NCI-H2196 treated with DMSO at 0.1 percent for 48 hours (cell line): ENCODE results near the gene IGFL3.
A peak's percentile ranks its signal among the peaks of the same experiment; 100 is the strongest.
"Not testable (repeated sequence)": the region's sequence is repeated elsewhere in the genome, so short reads cannot be mapped to it uniquely, and the experiment has no call there.

Experiments used
- DNase-seq: peaks from one replicate; lab custom pipeline; 2025; ENCODE audit not compliant: unreplicated experiment; lab: John Stamatoyannopoulos, UW

The IGFL3 gene

DNA sequence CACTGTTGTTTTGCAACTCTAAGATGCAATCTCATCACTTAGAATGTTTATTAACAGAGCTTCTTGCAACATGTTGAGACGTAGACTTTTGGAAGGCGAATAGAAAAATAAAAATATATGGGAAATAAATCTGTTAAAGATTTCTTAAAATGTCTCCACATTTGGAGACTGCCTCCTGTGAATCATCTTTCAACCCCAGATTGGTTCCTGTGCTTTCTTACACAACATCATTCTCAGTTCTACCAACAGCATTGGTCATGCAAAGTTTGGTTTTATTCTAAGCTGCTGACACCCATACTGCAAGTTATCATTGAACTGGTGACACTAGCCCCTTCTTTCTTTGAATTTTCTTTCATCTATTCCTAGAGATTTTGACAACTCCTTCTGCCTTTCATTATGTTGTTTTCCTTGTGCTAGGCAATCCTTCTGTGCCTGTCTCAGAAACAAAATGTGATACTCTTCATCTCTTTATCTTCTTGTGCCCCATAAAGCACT is 1.6 kb upstream of the IGFL3 start:
- DNase-seq, result no peak

DNA sequence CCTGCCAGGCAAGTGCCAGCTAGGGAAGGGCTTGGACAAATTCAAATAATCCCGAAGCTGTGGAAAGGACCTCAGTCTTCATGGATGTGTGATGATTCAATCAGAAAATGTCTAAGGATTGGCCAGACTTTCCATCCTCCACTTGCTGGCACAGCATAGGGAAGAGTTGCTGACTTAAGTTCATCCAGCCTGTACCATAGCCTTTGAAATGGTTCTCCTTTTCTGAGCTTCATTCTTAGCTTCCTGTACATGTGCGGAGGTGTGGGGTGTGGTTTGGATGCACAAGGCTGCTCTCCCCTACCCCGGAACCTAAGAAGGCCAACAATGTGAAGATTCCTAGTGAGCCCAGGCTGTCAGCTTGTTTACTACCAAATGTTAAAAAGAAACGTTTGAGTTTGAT is 959 bp upstream of the IGFL3 start:
- DNase-seq, result no peak

DNA sequence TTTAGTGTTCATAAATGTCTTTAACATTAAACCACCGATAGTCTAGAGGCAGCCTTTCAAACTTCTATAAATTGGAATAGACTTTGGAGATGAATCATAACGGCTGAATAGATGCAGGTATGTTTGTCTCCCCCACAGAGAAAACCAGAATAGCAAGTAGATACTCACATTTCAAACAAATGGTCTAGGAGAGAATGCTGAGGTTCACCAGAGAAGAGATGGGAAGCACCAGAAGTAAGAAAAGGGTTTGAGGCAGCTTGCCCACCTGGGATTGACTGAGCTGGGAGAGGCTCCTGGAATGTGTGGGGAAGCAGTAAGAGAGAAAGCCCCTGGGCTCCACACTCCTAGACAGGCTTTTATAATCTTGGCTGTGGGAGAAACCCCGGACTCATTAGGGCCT is 6.4 kb downstream of the IGFL3 start:
- no peak for DNase-seq

DNA sequence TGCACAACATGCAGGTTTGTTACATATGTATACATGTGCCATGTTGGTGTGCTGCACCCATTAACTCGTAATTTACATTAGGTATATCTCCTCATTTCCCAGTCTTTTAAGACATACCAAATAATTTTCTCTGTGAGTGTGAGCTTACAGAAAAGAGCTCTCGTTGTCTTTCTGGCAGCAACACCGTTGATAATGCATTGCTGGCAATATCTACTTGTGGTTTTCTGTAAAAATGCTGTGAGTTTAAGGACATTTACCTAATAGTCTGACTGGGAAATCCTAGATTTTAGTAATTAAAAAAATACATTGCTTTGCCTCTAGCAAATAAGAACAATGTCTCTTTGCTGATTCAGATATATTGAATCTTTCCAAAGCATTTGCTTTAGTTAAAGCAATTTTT is 8.4 kb downstream of the IGFL3 start:
- no peak for DNase-seq

DNA sequence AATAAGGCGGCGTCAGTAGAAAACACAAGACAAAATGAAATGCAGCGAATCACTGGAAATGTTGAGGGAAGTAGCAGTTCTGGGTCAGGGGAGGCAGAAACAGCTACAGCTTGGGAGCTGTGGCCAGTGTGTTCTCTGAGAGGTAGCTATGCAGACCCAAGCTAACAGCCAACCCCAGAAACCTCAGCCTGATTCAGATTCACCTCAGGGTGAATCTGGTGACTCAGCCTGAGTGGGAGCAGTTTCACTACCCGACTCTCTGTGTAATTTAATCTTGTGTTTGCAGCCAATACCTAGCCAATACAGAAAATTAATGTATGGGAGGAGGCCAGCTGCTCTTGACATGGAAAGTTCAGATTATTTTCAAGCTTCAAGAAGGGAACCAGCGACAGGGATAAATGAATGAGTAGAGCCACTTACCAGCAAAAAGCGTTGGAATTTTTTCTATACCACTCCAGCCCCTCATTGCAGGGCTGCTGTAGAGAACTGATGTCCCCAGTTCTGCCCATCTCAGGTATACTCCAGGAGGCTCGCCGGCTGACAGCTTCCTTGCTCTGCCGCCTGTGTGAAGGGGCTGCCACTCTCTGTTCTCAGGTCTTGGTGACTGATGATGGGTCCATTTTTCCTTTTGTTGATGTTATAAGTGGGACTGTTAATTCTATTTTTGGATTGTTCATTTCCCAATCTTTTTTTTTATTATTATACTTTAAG is 8.9 kb downstream of the IGFL3 start:
- DNase-seq, result peak; percentile 13

DNA sequence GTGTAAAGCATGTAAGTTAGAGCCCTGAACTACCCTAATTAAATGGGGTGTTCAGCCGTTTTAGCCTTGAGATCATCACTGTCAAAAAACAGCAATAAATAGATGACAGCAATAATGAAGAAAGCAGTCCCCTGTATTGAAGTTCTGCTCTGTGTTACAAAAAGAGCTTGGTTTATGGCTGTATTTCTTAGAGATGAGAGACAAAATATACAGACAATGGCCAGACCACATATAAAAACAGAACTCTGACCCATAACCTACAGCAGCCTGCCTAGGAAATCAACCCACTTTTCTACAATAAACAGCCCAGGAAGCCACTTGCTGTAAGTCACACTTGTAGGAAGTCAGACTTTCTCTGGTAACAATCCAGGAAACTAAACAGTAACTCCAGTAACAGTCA is 10.8 kb downstream of the IGFL3 start:
- no peak for DNase-seq

DNA sequence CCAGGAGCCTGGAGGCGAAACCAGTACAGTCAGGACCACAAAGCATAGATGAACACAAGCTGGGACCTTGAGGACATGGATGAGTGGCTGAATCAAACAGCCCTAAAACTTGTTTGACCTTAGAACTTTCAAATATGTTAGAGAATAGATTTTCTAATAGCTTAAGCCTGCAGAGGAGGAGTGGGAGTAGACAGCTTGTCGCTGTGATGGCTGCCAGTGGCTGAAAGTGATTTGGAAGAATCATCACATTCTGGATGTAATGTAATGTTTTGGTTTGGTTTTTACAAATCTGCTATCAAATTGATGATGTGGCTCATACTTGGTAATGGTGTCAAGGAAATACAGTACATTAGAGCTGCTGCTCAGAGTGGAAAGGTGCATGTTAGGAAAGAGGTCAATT is 12.0 kb downstream of the IGFL3 start:
- DNase-seq, result no peak

DNA sequence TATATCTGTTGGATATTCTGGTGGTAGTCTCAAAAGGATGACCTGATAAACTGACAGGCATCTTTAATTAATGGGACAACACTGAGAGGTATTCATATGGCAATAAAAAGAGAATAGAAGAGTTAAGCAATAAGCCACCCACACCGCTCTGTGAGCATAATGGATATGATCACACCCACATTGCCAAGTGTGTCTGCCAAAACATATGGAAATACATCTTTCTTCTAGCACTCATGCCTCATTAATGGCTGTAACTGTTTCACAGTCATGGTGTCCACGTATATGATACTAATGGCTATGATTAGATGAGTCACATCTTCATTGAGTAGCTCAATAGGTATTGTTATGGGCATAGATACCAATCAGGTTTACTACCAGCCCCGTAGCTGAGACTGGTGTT is 13.1 kb downstream of the IGFL3 start:
- no peak for DNase-seq

DNA sequence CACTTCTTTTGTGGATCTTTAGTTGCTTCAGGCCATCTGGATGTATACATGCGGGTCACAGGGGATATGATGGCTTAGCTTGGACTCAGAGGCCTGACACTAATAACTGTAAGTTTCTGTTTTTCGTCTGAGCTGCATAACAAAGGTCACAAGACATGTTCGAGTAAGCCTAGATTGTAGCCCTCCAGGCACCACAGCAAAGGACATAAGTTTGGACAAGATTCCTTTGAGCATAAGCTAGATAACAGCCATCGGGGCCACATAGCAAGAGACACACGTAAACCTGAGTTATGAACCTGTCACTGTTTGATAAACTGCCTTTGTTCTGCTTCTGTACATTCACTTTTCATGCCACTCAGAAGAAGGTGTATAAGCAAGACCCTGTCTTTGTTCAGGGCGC is 14.6 kb downstream of the IGFL3 start:
- DNase-seq, result no peak

DNA sequence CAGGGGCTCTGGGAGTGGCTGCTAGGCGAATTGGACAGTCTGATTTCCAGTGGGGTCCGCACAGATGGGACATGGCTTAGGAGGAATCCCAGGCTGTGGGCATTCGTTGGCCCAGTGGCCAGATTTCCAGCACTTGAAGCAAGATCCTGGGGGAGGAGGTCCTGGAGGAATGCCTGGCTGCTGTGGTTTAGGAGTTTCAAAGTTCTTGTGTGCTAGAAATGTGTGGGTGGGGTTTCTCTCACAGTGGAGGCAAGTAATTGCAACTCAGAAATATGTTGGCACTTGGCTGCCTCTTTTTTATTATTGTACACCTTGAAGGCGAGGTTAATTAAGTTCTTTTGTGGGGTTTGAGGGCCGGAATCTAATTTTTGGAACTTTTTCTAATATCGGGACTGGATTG is 17.1 kb downstream of the IGFL3 start:
- no peak for DNase-seq

DNA sequence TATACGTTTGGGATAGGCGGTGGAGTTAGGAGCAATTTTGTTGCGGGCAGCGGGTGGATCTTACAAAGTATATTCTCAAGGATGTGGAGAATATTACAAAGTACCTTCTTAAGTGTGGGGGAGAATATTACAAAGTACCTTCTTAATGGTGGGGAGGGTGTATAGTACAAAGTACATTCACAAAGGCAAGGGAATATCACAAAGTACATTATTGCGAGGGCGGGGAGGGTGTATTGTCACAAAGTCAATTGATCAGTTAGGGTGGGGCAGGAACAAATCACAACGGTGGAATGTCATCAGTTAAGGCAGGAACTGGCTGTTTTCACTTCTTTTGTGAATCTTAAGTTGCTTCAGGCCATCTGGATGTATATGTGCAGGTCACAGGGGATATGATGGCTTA is 22.2 kb downstream of the IGFL3 start:
- DNase-seq, result not testable (repeated sequence)

DNA sequence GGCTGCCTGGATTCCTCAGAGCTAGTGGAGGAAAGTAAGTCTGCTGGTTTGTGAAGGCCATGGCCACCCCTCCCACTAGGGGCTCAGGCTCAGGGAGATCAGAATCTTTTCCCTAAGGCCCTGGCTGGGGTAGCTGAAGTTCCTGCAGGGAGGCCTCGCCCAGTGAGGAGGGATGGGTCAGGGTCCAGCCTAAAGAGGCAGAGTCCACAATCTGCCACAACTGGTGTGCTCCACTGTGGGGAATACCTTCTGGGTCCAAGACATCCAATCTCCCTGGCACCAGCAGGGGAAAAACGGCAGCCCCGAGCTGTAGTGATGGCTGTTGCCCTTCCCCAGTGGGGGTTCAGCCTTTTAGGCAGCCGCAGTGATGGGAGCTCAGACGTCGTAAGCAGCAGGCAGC is 23.2 kb downstream of the IGFL3 start:
- no peak for DNase-seq

DNA sequence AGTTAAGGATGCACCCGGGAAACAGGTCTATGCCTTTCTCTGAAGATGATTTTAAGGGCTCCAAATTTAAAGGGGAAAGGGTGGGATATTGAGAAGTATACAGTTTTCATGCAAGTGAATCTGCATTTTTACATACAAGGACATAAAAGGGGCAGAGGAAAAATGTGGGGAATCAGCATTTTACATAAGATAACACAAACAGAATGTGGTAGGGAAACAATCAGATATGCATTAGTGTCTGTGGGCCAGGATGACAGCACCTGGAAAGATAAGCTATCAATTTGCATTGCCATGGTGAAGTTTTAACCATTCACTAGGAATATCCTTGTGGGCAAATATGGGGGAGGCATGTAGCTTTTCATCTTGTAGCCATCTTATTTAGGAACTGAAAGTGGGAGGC is 24.1 kb downstream of the IGFL3 start:
- no peak for DNase-seq

DNA sequence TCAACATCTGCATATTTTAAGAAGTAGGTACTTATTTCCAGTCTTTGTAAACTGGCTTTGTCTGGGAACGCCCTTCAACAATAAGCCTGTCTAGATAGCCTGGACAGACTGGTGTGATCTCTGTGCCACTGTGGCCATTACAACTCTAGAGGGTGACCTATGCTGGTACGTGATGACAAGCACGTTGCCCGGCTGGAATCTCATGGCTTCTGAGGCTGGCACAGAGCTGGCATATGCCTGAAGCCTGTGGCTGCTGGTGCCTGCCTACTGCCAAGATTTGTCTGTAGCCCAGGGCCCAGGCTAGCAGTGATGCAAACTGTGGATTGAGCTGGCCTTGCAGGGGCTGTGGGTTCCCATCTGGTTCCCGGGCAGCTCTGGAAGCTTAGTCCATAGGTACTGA is 34.0 kb downstream of the IGFL3 start:
- no peak for DNase-seq

DNA sequence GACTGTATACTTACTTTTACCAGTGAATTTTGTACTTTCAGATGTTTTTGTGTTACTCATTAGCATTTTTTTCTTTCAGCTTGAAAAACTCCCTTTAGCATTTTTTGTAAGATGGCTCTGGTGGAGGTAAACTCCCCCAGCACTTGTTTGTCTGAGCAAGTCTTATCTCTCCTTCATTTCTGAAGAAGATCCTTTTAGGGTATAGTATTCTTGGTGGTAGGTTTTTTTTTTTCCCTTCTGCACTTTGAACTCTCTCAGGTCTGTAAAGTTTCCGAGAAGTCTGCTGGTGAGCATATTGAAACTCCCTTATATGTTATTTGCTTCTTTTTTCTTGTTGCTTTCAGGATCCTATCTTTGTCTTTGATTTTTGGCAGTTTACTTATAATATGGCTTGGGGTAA is 35.1 kb downstream of the IGFL3 start:
- no peak for DNase-seq

DNA sequence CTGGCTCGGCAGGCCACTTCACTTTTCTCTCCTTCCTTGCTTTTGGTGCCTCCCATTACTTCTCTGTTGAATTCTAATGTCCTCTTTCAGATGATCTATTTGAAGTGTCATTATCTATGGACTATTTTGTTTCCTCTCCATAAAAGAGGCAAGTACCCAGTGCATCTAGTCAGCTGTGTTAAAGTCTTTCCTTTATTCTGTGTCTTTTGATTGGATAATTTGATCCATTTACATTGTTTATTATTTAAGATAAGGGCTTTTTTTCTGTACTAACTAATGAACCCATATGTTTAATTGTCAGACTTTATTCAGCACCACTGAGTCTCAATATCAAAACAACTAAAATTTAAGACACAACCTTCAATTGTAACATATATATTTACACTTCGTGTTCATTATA is 36.4 kb downstream of the IGFL3 start:
- no peak for DNase-seq

DNA sequence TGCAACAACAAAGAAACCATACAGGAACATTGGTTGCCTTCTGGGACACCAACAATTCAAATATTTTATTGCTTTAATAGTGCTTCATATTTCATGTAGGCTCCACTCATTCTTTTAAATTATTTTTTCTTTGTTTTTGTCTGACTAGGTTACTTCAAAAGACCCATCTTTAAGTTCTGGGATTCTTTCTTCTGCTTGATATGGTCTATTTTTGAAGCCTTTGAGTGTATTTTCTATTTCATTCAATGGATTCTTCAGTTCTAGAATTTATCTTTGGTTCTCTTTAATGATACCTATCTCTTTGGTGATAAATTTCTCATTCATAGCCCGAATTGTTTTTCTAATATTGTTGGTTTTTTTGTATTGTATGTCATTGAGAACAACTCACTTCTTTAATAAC is 38.6 kb downstream of the IGFL3 start:
- no peak for DNase-seq

DNA sequence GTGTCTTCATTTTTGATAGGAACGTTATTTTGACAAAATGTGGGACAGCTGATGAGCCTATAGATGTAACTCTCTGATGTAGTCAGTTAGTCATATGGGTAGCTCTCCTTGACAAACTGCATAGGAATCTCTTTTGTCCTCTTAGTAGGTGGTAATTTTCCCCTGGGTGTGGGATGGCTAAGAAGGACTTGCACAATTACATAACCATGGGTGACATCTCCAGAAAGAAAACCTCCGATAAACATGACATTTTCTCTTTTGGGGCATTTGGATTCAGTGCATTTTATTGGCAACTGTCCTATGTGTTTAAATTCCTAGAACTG is 41.8 kb downstream of the IGFL3 start:
- no peak for DNase-seq

DNA sequence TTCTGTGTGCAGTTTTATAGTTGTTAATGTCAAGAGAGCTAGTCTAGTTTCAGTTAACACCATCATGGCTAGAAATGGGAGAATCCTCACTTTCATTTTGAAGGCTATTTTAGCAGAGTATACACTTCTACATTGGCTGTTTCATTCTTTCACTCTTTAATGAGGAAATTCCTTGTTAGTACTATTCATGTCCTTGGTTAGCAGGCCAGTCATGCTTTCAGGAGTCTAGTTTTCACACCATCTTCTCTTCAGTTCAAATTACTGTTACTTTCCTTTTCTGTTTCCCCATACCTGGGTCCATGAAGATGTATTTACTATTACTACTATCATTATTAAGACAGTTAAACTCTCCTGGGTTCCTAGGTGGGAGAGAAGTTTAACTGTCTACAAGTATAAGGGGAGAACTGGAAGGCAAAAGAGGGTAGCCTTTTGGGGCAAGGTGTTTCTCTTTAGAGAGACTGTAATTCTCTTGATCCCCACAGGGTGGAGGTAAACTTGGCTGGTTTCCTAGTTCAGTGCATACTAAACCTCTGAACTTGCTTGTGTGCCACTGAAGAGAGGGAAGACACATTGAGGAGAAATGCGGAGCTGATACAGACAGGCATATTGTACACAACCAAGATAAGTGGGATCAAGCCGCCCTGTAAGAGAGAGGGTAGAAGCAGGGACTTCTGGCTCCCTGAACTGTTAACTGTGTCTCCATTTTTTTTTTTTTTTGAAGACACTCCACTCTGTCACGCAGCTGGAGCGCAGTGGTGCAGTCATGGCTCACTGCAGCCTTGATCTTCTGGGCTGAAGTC is 42.4 kb downstream of the IGFL3 start:
- DNase-seq, result peak; percentile 7

DNA sequence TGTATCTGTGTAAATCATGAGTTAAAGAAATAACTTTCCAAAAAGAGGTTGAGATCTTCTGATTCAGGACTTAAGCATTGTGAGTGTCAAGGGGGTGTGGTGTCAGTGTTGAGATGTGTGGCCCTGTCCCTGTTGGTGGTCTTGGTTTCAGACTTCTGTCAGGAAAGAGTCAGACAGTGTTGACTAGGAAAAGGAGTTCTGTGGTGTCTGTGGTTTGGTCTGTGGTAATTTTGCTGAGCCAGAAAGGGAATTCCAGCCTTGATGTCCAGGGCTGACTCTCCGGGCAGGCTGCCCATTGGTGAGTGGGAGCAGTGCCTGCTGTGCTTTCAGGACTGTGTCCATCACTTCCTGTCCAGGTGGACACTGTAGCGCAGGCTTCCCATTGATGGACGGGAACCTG is 43.9 kb downstream of the IGFL3 start:
- DNase-seq, result peak; percentile 61

DNA sequence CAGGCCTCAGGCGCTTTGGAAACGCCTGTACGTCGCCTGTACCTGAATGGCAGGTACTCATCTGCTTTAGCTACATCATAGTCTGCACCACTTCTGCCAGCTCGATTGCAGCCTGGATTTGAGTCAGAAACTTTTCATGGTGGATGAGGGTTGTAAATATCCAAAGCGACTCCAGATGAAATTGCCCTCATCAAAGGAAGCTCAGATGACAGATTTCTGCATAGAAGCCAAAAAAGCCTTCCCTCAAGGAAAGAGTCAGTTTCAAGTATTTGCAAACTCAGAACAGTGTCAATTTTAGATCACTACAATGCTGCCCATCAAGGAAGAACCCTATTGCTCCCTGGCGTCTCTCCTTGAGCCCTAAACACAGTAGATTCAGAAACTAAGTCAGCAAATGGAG is 44.9 kb downstream of the IGFL3 start:
- DNase-seq, result no peak

DNA sequence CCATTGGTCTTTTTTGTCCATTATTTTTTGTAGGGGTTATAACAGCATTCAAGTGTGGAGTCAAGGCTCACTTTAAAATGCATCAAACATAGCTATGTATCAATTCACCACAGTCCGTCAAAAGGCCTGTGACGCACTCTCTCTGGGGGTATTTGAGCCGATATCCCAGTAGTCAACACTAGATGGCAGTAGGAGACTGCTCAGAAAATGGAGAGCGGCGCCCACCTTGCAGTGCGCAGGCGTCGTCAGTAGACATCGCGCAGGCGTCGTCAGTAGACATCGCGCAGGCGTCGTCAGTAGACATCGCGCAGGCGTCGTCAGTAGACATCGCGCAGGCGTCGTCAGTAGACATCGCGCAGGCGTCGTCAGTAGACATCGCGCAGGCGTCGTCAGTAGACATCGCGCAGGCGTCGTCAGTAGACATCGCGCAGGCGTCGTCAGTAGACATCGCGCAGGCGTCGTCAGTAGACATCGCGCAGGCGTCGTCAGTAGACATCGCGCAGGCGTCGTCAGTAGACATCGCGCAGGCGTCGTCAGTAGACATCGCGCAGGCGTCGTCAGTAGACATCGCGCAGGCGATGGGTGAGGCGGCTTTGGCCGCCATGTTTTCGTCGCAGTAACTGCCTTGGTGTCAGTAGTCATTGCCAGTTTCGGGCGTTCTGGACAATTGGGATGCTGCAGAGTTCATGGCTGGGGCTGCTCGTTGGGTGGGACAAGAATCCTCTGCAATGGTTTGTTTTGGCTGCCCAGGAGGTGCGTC is 45.7 kb downstream of the IGFL3 start:
- not testable (repeated sequence) for DNase-seq
